Stomach (tissue), 9 donors: ENCODE measurements around the gene PGA4. TPM values are rescaled to one million over a fixed set of nuclear protein-coding genes. Genes with fewer than 3 reads are reported as not detected.

Source experiments
- DNase-seq, 2 donors: peaks; one replicate each; pipeline versions ENCODE4 v3.0.0 to v3.0.0-alpha.2; 2013 to 2019
- H3K27ac ChIP-seq, 5 donors: fragments of 200-600 bp in 4 of 5; sonication (generic) in 4 of 5; one replicate each; pipeline ENCODE4 v1.5.1; 2013 to 2019; ENCODE audit warnings: mild to moderate bottlenecking in 1 of 5, moderate library complexity in 1 of 5
- H3K27me3 ChIP-seq, 3 donors: fragments of 200-600 bp; sonication (generic); one replicate each; pipeline ENCODE4 v1.5.1; 2017 to 2019; ENCODE audit warnings: mixed run types in 1 of 3
- H3K36me3 ChIP-seq, 4 donors: fragments of 200-600 bp; sonication (generic); 1 replicate in 3 of 4; 2 replicates in 1 of 4; pipeline ENCODE4 v1.5.1; 2016 to 2019
- H3K4me1 ChIP-seq, 4 donors: fragments of 200-600 bp; sonication (generic); one replicate each; pipeline ENCODE4 v1.5.1; 2016 to 2019
- H3K4me3 ChIP-seq, 4 donors: fragments of 200-600 bp; sonication (generic) in 3 of 4; one replicate each; pipeline ENCODE4 v1.5.1; 2016 to 2019; ENCODE audit warnings: mild to moderate bottlenecking in 1 of 4
- H3K9me3 ChIP-seq, 4 donors: fragments of 200-600 bp; sonication (generic); one replicate each; pipeline ENCODE4 v1.5.1; 2016 to 2019
- EP300 ChIP-seq: sonication (generic); formaldehyde crosslinking; IDR thresholded peaks from one replicate; pipeline ENCODE4 v1.6.1; 2017; ENCODE audit warnings: antibody characterized with exemption
- POLR2A ChIP-seq, 4 donors: fragments of 450-650 bp; IDR thresholded peaks; one replicate each; pipeline ENCODE4 v1.6.1; 2016; ENCODE audit warnings: antibody characterized with exemption in 4 of 4, control low read depth in 2 of 4, mild to moderate bottlenecking in 1 of 4, moderate library complexity in 1 of 4
- POLR2AphosphoS5 ChIP-seq, 3 donors: sonication (generic); formaldehyde crosslinking; IDR thresholded peaks; one replicate each; pipeline ENCODE4 v1.6.1; 2016; ENCODE audit warnings: antibody characterized with exemption in 3 of 3
- WGBS, 5 donors: extraction: QIAGEN DNeasy Blood & Tissue Kit in 3 of 5; methylation state at CpG; one replicate each; pipeline versions ENCODE4 v1.1.5 to v1.1.7; 2013 to 2018; 5-methylcytosine and 5-hydroxymethylcytosine counted together
- intact Hi-C: fragments of 100-400 bp; cut with DNase I; formaldehyde crosslinking; loops from one replicate; pipeline ENCODE4 v1.15.1; 2023; ENCODE audit warnings: low total_unique reads
- polyA plus RNA-seq, 3 donors: library from polyadenylated mRNA; stranded (reverse); fragments of 200-250 nt; gene quantifications; one replicate each; pipeline ENCODE4 v1.2.3, GENCODE V29; 2013
- total RNA-seq, 5 donors: library from RNA; depleted of rRNA; stranded (reverse); fragments of >200 nt; gene quantifications; one replicate each; pipeline versions ENCODE4 v1.1.0 to v1.2.3, GENCODE V29; 2014 to 2016
- TF ChIP-seq, protein P1 (sequence below), 7 experiments: fragments of 450-650 bp in 4 of 7; fragments of 200-600 bp in 3 of 7; sonication (generic) in 3 of 7; IDR thresholded peaks; one replicate each; pipeline ENCODE4 v1.5.1; 2016 to 2019; ENCODE audit warnings: antibody characterized with exemption in 7 of 7, control low read depth in 2 of 7, mild to moderate bottlenecking in 1 of 7
- donor health status: healthy with polysubstance abuse.
- donor health status: Bipolar disorder and iron deficiency.
- donor health status: healthy.

PGA4 gene
- total and polyA plus RNA-seq, 8 donors = 386 to 107,207 (median 16,893) TPM

DNA sequence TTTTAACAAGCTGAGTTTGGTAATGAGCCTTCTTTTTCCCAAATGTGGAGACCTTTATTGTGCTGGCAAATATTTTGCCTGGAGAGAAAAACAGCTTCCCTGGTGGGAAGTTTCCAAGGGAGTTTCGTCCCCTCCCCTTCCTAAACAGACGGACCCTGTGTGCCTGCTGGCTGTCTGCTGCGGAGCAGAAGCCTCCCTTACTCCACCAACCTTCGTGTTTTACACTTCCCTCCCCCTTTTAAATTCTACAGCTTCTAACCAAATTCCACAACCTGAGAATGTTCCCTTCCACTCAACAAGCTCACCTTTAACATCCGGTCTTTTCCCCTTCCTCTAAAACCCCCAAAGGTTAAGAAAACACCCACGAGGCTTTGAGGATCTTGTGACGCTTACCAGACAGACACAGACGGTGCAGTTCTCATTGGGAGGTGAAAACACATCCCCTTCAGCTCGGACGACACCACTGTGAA lies 55.9 kb downstream of the PGA4 start:
- Histone ChIP-seq H3K9me3 (no peaks in the 10 kb centered on the region), H3K4me3 (no peak overlapping the region), H3K27ac (no peak overlapping the region), H3K4me1 (peaks cover 0 to 24% (median 17%) of the 10 kb centered on the region in 4 donors), H3K27me3 (peaks cover 0 to 17% (median 0%) of the 10 kb centered on the region in 3 donors), H3K36me3 (no peaks in the 10 kb centered on the region)
- WGBS, 5 donors = 67 to 83% (median 77%) methylated on average over 10 of the region's 10 CpGs
- TF ChIP-seq, protein P1, sequence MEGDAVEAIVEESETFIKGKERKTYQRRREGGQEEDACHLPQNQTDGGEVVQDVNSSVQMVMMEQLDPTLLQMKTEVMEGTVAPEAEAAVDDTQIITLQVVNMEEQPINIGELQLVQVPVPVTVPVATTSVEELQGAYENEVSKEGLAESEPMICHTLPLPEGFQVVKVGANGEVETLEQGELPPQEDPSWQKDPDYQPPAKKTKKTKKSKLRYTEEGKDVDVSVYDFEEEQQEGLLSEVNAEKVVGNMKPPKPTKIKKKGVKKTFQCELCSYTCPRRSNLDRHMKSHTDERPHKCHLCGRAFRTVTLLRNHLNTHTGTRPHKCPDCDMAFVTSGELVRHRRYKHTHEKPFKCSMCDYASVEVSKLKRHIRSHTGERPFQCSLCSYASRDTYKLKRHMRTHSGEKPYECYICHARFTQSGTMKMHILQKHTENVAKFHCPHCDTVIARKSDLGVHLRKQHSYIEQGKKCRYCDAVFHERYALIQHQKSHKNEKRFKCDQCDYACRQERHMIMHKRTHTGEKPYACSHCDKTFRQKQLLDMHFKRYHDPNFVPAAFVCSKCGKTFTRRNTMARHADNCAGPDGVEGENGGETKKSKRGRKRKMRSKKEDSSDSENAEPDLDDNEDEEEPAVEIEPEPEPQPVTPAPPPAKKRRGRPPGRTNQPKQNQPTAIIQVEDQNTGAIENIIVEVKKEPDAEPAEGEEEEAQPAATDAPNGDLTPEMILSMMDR (IDR thresholded peaks at IDR 0.05) = no peak
- TF ChIP-seq POLR2AphosphoS5 (IDR thresholded peaks at IDR 0.05) (no peak), POLR2A (IDR thresholded peaks at IDR 0.05) (no peak), EP300 (no peak)
- intact Hi-C loops = no loop called here
- DNase-seq = no peak

DNA sequence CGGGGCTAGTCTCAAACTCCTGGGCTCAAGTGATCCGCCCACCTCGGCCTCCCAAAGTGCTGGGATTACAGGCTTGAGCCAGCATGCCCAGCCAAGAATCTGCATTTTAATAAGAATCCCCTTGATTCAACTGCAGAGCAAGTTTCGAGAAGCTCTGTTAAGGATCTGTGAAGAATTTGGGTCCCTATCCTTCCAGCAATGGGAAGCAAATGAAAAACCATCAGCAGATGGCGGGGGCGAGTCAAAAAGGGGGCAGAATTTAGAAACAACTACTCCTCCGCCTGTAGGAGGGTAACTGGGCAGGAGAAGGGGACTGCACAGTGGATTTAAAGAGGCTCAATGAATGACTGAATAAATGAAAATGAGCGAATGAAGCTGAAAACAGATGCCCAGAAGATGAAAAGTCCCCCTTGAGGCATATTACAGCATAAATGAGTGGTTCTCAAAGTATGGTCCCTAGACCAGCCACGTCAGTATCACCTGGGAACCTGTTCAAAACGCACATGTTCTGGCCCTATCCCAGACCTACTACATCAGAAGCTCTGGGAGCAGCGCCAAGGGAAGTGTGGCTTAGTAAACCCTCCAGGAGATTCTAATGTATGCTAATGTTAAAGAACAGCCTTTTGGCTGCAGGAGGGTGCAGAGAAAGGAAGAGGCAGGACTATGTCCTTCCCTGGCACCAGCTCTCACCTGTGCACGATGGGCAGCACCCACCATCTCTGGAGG lies 58.0 kb downstream of the PGA4 start:
- no peak overlapping the region for H3K27ac ChIP-seq
- no peaks in the 10 kb centered on the region for H3K36me3 ChIP-seq
- peaks cover 0 to 9% (median 0%) of the 10 kb centered on the region in 3 donors for H3K27me3 ChIP-seq
- DNase-seq = peak in 1 of 2 donors; percentile 89
- TF ChIP-seq POLR2A (IDR thresholded peaks at IDR 0.05) (no peak), POLR2AphosphoS5 (IDR thresholded peaks at IDR 0.05) (no peak), EP300 (no peak)
- TF ChIP-seq, protein P1 (IDR thresholded peaks at IDR 0.05) = no peak
- H3K4me1 ChIP-seq = peaks cover 0 to 17% (median 16%) of the 10 kb centered on the region in 4 donors
- intact Hi-C loops = no loop called here
- 65 to 75% (median 67%) methylated on average over 12 of the region's 12 CpGs for WGBS, 5 donors
- no peaks in the 10 kb centered on the region for H3K9me3 ChIP-seq
- H3K4me3 ChIP-seq = no peak overlapping the region

DNA sequence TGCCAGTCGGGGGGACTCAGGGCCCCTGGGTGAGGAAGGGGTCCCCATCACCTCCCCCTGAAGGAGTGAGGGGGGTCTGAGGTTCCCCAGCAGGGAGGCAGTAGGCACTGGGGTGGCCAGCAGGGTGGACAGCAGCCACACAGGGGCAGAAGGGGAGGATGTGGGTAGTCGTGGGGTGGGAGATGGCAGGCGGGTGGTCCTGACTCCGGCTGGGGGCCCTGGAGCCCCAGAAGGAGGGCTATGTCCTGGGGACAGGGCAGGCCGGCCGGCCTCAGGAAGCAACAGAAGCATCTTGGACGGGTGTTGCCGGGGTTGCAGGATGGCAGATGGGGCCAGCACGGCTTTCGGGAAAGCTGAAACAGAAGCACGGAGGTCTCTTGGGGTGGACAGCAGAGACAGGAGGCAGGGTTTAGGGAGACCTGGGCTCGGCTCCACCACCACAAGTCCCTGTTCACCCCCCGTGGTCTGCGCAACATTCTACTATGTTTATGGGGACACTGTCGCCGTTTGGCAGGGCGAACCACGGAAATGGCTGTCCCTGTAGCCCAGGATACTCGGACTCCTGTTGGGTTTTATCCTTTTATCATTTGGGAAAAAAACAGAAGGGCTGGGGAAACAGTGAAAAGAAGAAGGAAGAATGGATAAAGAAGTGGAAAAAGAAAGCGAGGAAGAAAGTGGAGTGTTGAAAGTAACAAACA lies 58.9 kb downstream of the PGA4 start:
- DNase-seq = no peak
- H3K36me3 ChIP-seq = no peaks in the 10 kb centered on the region
- peak overlapping the region in 1 of 4 donors; percentile 9 for H3K4me3 ChIP-seq
- 81 to 87% (median 84%) methylated on average over 19 to 20 of the region's 20 CpGs for whole genome bisulfite sequencing, 5 donors
- peaks cover 0 to 9% (median 0%) of the 10 kb centered on the region in 3 donors for H3K27me3 ChIP-seq
- H3K4me1 ChIP-seq = peaks cover 0 to 17% (median 16%) of the 10 kb centered on the region in 4 donors
- intact Hi-C loops = no loop called here
- H3K9me3 ChIP-seq = no peaks in the 10 kb centered on the region
- TF ChIP-seq, protein P1 (IDR thresholded peaks at IDR 0.05) = no peak
- no peak for TF ChIP-seq POLR2AphosphoS5 (IDR thresholded peaks at IDR 0.05)
- no peak for TF ChIP-seq EP300
- no peak for TF ChIP-seq POLR2A (IDR thresholded peaks at IDR 0.05)
- H3K27ac ChIP-seq = no peak overlapping the region

Other genes with a start within 250 kb of the PGA4 start
- 10 to 100 TPM in 1 of 5 donors, 1 to 10 TPM in 1, not detected in 3; 1.7 to 14.2 TPM for gene CD5, start 119.9 kb upstream of the PGA4 start, total RNA-seq
- gene CD5, start 119.9 kb upstream of the PGA4 start, polyA plus RNA-seq = 1 to 10 TPM in 1 of 3 donors, under 1 TPM in 2; 0.53 to 1.1 (median 0.75) TPM
- 10 to 100 TPM in 4 of 5 donors, 1 to 10 TPM in 1; 6.4 to 53.6 (median 37.1) TPM for gene VPS37C, start 60.9 kb upstream of the PGA4 start, total RNA-seq
- 10 to 100 TPM; 13.8 to 28.4 (median 26.9) TPM for gene VPS37C, start 60.9 kb upstream of the PGA4 start, polyA plus RNA-seq
- over 10,000 TPM in 2 of 5 donors, 1,000 to 10,000 TPM in 1, 100 to 1,000 TPM in 2; 367 to 55,790 (median 1,114) TPM for gene PGA3, start 18.8 kb upstream of the PGA4 start, total RNA-seq
- gene PGA3, start 18.8 kb upstream of the PGA4 start, polyA plus RNA-seq = over 10,000 TPM; 23,067 to 73,485 (median 39,030) TPM
- gene PGA5, start 18.8 kb downstream of the PGA4 start, total RNA-seq = 1,000 to 10,000 TPM in 2 of 5 donors, 100 to 1,000 TPM in 1, 10 to 100 TPM in 1, 1 to 10 TPM in 1; 5.9 to 5,713 (median 190) TPM
- gene PGA5, start 18.8 kb downstream of the PGA4 start, polyA plus RNA-seq = 1,000 to 10,000 TPM; 1,014 to 6,178 (median 3,688) TPM
- gene VWCE, start 73.0 kb downstream of the PGA4 start, total RNA-seq = 1 to 10 TPM in 2 of 5 donors, under 1 TPM in 1, not detected in 2; 0.45 to 4.6 (median 1.6) TPM
- 1 to 10 TPM in 1 of 3 donors, under 1 TPM in 2; 0.76 to 1.2 (median 0.93) TPM for gene VWCE, start 73.0 kb downstream of the PGA4 start, polyA plus RNA-seq
- 100 to 1,000 TPM in 4 of 5 donors, 10 to 100 TPM in 1; 44.2 to 489 (median 152) TPM for gene DDB1, start 110.8 kb downstream of the PGA4 start, total RNA-seq
- 10 to 100 TPM; 73.9 to 77.0 (median 74.2) TPM for gene DDB1, start 110.8 kb downstream of the PGA4 start, polyA plus RNA-seq
- 100 to 1,000 TPM in 1 of 5 donors, 10 to 100 TPM in 4; 20.6 to 136 (median 63.9) TPM for gene TKFC, start 110.9 kb downstream of the PGA4 start, total RNA-seq
- 10 to 100 TPM; 28.0 to 42.9 (median 41.3) TPM for gene TKFC, start 110.9 kb downstream of the PGA4 start, polyA plus RNA-seq
- 100 to 1,000 TPM in 1 of 5 donors, 10 to 100 TPM in 4; 13.4 to 106 (median 22.2) TPM for gene CYB561A3, start 139.5 kb downstream of the PGA4 start, total RNA-seq
- 10 to 100 TPM; 14.5 to 21.4 (median 20.3) TPM for gene CYB561A3, start 139.5 kb downstream of the PGA4 start, polyA plus RNA-seq
- gene TMEM138, start 140.0 kb downstream of the PGA4 start, total RNA-seq = 100 to 1,000 TPM in 1 of 5 donors, 10 to 100 TPM in 4; 12.2 to 190 (median 24.4) TPM
- 10 to 100 TPM; 18.5 to 43.0 (median 22.3) TPM for gene TMEM138, start 140.0 kb downstream of the PGA4 start, polyA plus RNA-seq
- 10 to 100 TPM; 12.3 to 35.6 (median 14.0) TPM for gene TMEM216, start 170.2 kb downstream of the PGA4 start, total RNA-seq
- gene TMEM216, start 170.2 kb downstream of the PGA4 start, polyA plus RNA-seq = 10 to 100 TPM; 14.7 to 17.1 (median 15.7) TPM
- gene CPSF7, start 207.6 kb downstream of the PGA4 start, total RNA-seq = 100 to 1,000 TPM in 1 of 5 donors, 10 to 100 TPM in 4; 22.3 to 249 (median 46.1) TPM
- 10 to 100 TPM; 21.7 to 33.0 (median 22.3) TPM for gene CPSF7, start 207.6 kb downstream of the PGA4 start, polyA plus RNA-seq
- gene SDHAF2, start 207.8 kb downstream of the PGA4 start, total RNA-seq = 100 to 1,000 TPM in 1 of 5 donors, 10 to 100 TPM in 4; 11.6 to 125 (median 40.6) TPM
- 10 to 100 TPM; 36.6 to 53.9 (median 43.7) TPM for gene SDHAF2, start 207.8 kb downstream of the PGA4 start, polyA plus RNA-seq